A549 treated with CpdA at 1 μM for 4 hours (cell line): Measurements from ENCODE around the gene ADORA2A. TPM values are rescaled to one million over a fixed set of nuclear protein-coding genes. Genes with fewer than 3 reads are reported as not detected.

Experiments used
- total RNA-seq: library from RNA; stranded (reverse); fragments of 200-300 nt; extraction: Qiagen RNA extraction; gene quantifications from 5 replicates; pipeline ENCODE4 v1.2.3, GENCODE V29; 2022; ENCODE audit warnings: low read depth

The ADORA2A gene
- total RNA-seq: 0.88 to 1.0 TPM (median 0.94 TPM) in 5 replicates

GRCh38 chr22:24427500-24428164 is at the start of gene ADORA2A:
Gene ADORA2A (plus strand): TSS chr22:24427599. CDS start chr22:24433405, 5,806 bp downstream.

Other genes with a start within 250 kb of the ADORA2A start
- 49.2 to 65.0 TPM (median 59.3 TPM) in 5 replicates for gene SUSD2, start 246.1 kb upstream of the ADORA2A start, total RNA-seq
- gene GGT5, start 182.5 kb upstream of the ADORA2A start, total RNA-seq: 1.5 to 2.2 TPM (median 1.9 TPM) in 5 replicates
- gene SPECC1L, start 156.8 kb upstream of the ADORA2A start, total RNA-seq: 13.2 to 15.2 TPM (median 14.4 TPM) in 5 replicates
- not detected in 5 replicates for gene UPB1, start 67.7 kb downstream of the ADORA2A start, total RNA-seq
- 42.1 to 47.3 TPM (median 45.7 TPM) in 5 replicates for gene GUCD1, start 127.5 kb downstream of the ADORA2A start, total RNA-seq
- gene SNRPD3, start 128.4 kb downstream of the ADORA2A start, total RNA-seq: 140 to 280 TPM (median 158 TPM) in 5 replicates
- gene LRRC75B, start 165.5 kb downstream of the ADORA2A start, total RNA-seq: 5.8 to 9.6 TPM (median 8.2 TPM) in 5 replicates
- gene GGT1, start 175.6 kb downstream of the ADORA2A start, total RNA-seq: 80.5 to 113 TPM (median 104 TPM) in 5 replicates